Muscle of leg (tissue), 11 donors: ENCODE data around the gene SLC1A2. TPM values are rescaled to one million over a fixed set of nuclear protein-coding genes. Genes with fewer than 3 reads are reported as not detected.

Source experiments
- DNase-seq: peaks from one replicate; pipeline ENCODE4 v3.0.0; 2013
- H3K27ac ChIP-seq: one replicate; pipeline ENCODE4 v1.5.1; 2013; ENCODE audit warnings: mild to moderate bottlenecking, low read length, control low read depth
- H3K27me3 ChIP-seq: one replicate; pipeline ENCODE4 v1.6.1; 2013; ENCODE audit warnings: low read length; ENCODE audit not compliant: control insufficient read depth, insufficient read depth
- H3K36me3 ChIP-seq: one replicate; pipeline ENCODE4 v1.6.1; 2013; ENCODE audit warnings: low read length; ENCODE audit not compliant: control insufficient read depth, insufficient read depth
- H3K4me1 ChIP-seq: one replicate; pipeline ENCODE4 v1.6.1; 2013; ENCODE audit warnings: low read length; ENCODE audit not compliant: control insufficient read depth, insufficient read depth
- H3K4me3 ChIP-seq: one replicate; pipeline ENCODE4 v1.5.1; 2013; ENCODE audit warnings: low read length, control low read depth
- H3K9me3 ChIP-seq: replicated peaks from 2 replicates; pipeline ENCODE4 v1.6.1; 2013; ENCODE audit warnings: low read depth, low read length; ENCODE audit not compliant: control insufficient read depth
- WGBS: methylation state at CpG from one replicate; pipeline ENCODE4 v1.1.5; 2013; ENCODE audit warnings: missing lambda C conversion rate; ENCODE audit not compliant: insufficient coverage; 5-methylcytosine and 5-hydroxymethylcytosine counted together
- polyA plus RNA-seq, 8 donors: library from polyadenylated mRNA; unstranded; fragments of 120-200 nt; gene quantifications; one replicate each; pipeline versions ENCODE4 v1.2.1 to v1.2.3, GENCODE V29; 2013; ENCODE audit warnings: inconsistent platforms in 1 of 8, low replicate concordance in 1 of 8; ENCODE audit not compliant: insufficient read length in 8 of 8, insufficient read depth in 1 of 8
- total RNA-seq: library from RNA; stranded (reverse); fragments of 120-200 nt; gene quantifications from one replicate; pipeline ENCODE4 v1.2.4, GENCODE V29; 2013

The SLC1A2 gene
- total and polyA plus RNA-seq, 9 donors, result 0.43 to 1.6 (median 1.0) TPM

DNA sequence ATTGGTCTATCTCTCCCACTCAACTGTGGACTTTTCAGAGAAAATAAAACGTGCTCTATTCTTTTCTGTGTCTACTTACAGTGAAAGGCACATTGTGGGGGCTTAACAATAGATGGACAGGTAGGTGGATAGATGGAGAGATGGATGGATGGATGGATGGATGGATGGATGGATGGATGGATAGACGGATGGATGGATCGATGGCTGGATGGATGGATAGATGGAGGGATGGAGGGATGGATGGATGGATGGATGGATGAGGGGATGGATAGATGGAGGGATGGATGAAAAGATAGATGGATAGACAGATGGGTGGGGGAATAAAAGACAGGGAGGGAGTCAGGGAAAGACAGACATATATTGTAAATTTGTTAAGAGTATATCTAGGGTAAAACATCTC lies 14.2 kb upstream of the SLC1A2 start:
- Histone ChIP-seq H3K4me1 (no peaks in the 10 kb centered on the region), H3K27me3 (peaks cover 2% of the 10 kb centered on the region), H3K27ac (no peak overlapping the region), H3K36me3 (no peaks in the 10 kb centered on the region), H3K9me3 (no peaks in the 10 kb centered on the region), H3K4me3 (no peak overlapping the region)
- DNase-seq, result no peak
- WGBS, result 68% methylated on average over 3 of the region's 3 CpGs

DNA sequence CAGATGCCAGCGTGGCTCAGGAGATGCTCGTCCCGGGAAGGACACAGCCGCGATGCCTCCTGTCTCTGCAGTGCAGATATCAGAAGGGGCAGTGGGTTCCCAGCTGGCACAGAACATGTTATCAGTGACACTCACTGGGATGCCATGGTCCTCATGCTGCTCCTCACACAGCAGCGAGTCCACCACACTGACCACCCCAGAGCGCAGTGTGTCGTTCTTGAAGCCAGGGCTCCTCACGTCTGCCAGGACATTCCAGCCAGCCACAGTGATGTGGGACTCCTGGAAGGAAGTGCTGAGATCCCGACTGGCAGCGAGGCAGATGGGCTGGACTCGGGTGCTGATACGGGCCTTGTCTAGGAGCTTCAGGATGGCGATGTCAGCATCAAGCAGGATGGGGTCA lies 13.1 kb upstream of the SLC1A2 start:
- 97% methylated on average over 13 of the region's 14 CpGs for WGBS

DNA sequence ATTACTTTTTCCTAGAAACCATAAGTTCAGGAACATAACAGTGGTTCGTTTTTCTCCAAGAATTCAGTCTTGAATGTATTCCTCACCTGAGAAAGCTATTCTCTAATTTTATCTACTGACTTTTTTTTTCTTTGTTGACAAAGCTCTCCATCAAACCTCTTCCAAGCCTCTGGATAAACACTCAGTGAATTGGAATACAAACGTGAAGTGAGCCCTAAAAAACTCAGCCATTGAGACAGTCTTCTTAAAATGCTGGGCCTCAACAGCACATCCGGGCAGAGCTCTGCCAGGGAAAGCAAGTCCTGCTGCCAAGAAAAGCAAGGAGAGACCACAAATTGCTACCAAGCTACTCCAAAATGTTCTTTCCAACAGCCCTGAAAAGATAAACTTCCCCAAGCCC lies 7.7 kb upstream of the SLC1A2 start:
- no peaks in the 10 kb centered on the region for H3K36me3 ChIP-seq
- 47% methylated on average over 2 of the region's 3 CpGs for WGBS
- no peaks in the 10 kb centered on the region for H3K4me1 ChIP-seq
- H3K27me3 ChIP-seq, result peaks cover 8% of the 10 kb centered on the region
- H3K27ac ChIP-seq, result peak overlapping the region; percentile 54
- DNase-seq, result peak; percentile 85
- H3K4me3 ChIP-seq, result no peak overlapping the region
- H3K9me3 ChIP-seq, result no peaks in the 10 kb centered on the region

More for the DNA sequence above, 13.1 kb upstream of the SLC1A2 start:
- no peak overlapping the region for H3K4me3 ChIP-seq
- DNase-seq, result no peak
- no peak overlapping the region for H3K27ac ChIP-seq
- no peaks in the 10 kb centered on the region for H3K9me3 ChIP-seq
- H3K36me3 ChIP-seq, result no peaks in the 10 kb centered on the region
- H3K27me3 ChIP-seq, result peaks cover 2% of the 10 kb centered on the region
- no peaks in the 10 kb centered on the region for H3K4me1 ChIP-seq

DNA sequence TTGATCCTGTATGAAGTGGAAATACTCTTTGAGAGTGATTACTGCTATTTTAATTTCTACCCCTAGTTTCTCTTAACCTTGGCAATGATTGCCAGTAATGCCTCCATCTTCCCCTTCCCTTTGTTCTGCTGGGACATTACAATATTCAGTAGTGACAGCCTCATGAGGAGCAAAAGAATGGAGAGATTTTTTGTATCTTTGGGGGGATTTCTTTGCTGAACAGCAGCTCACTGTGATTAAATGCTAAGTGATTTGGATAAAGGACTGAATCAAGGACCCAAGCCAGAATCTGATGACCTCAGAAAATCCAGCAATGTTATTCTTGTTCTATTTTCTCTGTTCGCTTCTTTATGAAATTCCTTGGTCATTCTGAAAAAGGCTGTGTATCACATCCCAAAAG lies 7.0 kb upstream of the SLC1A2 start:
- no CpG with 5 or more reads among the region's 1 CpG for WGBS
- H3K4me1 ChIP-seq, result no peaks in the 10 kb centered on the region
- H3K27me3 ChIP-seq, result peaks cover 15% of the 10 kb centered on the region
- peak overlapping the region; percentile 69 for H3K27ac ChIP-seq
- H3K36me3 ChIP-seq, result no peaks in the 10 kb centered on the region
- H3K9me3 ChIP-seq, result no peaks in the 10 kb centered on the region
- no peak overlapping the region for H3K4me3 ChIP-seq
- peak; percentile 60 for DNase-seq

DNA sequence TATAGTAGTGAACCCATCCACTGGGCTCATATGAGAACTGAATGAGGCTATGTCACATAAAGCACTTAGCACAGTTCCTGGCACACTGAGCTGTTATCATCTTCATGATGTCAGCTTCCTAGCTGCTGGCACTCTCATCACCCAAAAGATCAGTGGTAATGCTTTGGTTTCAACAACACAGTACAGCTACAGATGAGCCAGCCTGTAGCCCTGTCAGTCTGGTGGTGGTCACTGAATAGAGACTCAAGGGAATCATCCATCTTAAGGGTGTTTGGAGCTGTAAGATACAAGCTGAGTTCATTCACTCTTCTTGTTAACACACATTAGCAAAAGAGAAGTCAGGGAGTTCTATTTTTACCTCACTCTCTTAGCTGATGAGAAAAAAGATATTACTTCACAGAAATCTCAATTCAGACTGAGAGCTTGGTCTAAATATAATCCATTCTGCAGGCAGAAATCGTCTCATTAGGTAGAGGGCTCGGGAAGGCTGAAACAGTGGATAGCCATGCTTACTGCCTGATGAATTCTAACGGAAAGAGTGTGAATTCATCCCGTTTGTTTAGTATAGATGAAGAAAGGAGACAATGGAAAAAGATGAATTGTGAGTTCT lies 6.3 kb upstream of the SLC1A2 start:
- H3K36me3 ChIP-seq, result no peaks in the 10 kb centered on the region
- H3K27ac ChIP-seq, result peak overlapping the region; percentile 17
- peak; percentile 33 for DNase-seq
- H3K4me1 ChIP-seq, result no peaks in the 10 kb centered on the region
- no peak overlapping the region for H3K4me3 ChIP-seq
- no peaks in the 10 kb centered on the region for H3K9me3 ChIP-seq
- WGBS, result 67% methylated on average over 1 of the region's 4 CpGs
- peaks cover 18% of the 10 kb centered on the region for H3K27me3 ChIP-seq

DNA sequence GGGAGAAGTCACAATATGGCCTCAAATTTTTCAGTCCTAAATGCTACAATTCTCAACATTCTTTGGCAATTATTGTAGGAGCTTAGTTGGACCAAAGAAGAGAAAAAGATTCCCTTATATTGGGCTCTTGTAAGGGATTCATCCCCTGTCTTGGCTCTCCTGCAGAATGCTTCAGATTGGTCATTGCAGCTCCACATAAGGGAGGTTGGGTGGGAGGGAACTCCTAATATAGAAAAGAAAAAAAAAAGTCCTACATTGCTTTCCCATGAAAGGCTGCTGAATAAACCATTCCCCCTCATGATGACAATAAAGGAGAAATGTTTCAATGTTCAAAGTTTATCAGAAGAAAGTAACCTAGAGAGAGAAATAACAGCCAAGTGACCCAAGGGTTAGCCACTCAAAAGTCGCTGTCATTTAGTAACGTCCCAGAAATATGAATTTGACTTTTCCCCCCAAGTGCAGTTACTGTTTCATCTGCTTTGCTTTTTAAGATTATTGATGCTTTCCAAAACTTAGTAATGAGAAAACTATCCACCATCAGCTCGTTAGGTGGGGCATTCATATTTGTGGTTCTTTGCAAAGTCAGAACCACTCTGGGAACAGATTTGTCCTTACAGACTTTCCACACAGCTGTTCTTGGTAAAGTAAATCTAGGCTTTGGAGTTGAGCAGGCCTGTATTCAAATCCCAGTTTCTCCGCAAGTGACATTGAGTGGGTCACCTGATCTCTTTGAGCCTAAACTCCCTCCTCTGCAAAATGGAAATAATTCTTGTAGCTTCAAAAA lies 5.0 kb upstream of the SLC1A2 start:
- WGBS, result no CpG with 5 or more reads among the region's 4 CpGs
- no peak overlapping the region for H3K4me3 ChIP-seq
- DNase-seq, result peak; percentile 28
- H3K4me1 ChIP-seq, result peaks cover 11% of the 10 kb centered on the region
- H3K27ac ChIP-seq, result no peak overlapping the region
- no peaks in the 10 kb centered on the region for H3K36me3 ChIP-seq
- no peaks in the 10 kb centered on the region for H3K9me3 ChIP-seq
- H3K27me3 ChIP-seq, result peaks cover 31% of the 10 kb centered on the region

DNA sequence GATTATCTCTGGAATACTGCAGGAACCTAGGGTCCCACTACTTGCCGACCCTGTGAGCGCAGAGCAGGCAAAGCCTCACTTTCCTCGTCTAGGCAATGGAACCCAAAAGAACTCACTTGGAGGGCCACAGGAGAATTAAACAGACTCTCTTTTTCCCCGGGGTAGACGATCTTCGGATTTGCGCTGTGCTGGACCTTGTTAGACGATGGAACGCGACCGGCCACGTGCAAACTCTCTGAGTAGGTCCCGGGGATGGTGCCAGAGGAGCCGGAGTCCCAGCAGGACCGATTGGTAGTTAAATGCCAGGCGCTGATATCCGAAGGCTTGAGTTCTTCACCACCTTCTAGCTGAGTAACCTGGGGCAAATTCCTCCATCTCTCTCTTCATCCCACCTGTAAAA lies 1.0 kb upstream of the SLC1A2 start:
- Histone ChIP-seq H3K4me1 (peaks cover 20% of the 10 kb centered on the region), H3K27me3 (peaks cover 57% of the 10 kb centered on the region), H3K27ac (no peak overlapping the region), H3K36me3 (no peaks in the 10 kb centered on the region), H3K9me3 (no peaks in the 10 kb centered on the region), H3K4me3 (peak overlapping the region; percentile 42)
- DNase-seq, result no peak
- 15% methylated on average over 13 of the region's 17 CpGs for WGBS

DNA sequence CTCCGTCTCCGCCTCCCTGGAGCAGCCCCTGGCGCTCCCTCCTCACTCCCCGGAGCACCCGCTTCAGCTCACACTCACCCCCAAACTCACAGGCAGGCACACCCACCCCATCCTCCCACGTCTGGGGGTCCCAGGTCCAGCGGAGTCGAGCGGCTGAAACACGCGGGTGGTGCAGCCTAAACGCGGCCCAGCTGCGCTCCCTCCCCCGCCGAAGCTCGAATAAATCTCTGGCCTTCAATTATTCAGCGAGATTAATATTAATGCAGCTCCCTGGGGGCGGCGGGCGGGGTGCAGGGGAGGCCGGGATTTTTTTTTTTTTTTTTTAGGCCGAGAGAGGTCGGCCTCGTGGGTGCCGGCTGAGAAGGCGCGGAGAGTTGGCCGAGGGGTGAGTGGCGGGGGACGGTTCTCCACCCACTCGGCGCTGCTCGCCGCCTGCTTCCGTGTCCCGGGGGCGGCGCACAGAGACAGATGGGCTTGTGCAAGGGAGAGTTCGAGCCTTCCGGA lies 524 bp upstream of the SLC1A2 start:
- Histone ChIP-seq H3K27ac (no peak overlapping the region), H3K27me3 (peaks cover 59% of the 10 kb centered on the region), H3K4me3 (peak overlapping the region; percentile 42), H3K36me3 (no peaks in the 10 kb centered on the region), H3K4me1 (peaks cover 20% of the 10 kb centered on the region), H3K9me3 (no peaks in the 10 kb centered on the region)
- WGBS, result 0% methylated on average over 31 of the region's 41 CpGs
- peak; percentile 22 for DNase-seq

DNA sequence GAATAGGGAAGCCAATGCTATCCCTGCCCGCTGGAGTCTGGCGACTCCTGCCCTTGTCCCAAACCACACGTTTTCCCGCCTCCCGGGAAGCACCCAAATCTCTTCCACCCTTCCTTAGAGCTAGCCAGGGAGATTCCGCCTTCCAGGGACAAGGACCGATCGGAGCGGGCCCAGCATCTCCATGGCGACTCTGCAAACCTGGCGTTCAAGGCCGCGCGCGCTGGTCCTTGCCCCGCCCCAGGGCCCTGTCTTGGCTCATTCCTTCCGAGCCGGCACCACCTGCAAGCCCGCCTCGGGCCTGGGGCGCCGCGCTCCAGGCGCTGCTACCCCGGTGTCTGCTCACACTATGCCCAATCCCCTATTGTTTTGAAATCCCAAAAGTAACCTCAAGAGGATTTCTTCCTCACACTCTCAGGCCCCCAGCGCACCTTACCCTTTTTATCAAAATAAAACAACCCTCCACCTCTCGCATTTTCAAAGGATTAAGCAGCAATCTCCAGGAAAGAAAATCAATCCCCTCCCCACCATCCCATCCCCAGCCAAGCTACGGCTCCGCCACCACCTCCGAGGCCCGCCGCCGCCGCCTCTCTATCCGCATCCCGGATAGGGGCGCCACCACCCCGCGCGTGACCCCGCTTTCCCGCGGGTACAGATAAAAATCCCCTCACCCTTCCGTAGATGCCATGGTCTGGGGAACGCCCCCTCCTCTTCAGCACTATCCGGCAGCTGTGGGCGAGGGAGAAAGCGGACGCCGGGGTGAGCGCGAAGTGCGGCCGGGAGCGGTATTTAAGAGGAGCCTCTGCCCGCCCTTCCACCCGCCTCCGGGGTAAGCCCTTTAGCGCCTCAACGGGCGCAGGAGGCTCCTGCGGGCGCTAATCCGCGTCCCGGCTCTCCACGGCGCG lies 825 bp downstream of the SLC1A2 start:
- WGBS, result 1% methylated on average over 65 of the region's 69 CpGs
- Histone ChIP-seq H3K27ac (no peak overlapping the region), H3K27me3 (peaks cover 62% of the 10 kb centered on the region), H3K9me3 (no peaks in the 10 kb centered on the region), H3K4me1 (peaks cover 20% of the 10 kb centered on the region), H3K36me3 (no peaks in the 10 kb centered on the region), H3K4me3 (peak overlapping the region; percentile 42)
- DNase-seq, result peak; percentile 27

DNA sequence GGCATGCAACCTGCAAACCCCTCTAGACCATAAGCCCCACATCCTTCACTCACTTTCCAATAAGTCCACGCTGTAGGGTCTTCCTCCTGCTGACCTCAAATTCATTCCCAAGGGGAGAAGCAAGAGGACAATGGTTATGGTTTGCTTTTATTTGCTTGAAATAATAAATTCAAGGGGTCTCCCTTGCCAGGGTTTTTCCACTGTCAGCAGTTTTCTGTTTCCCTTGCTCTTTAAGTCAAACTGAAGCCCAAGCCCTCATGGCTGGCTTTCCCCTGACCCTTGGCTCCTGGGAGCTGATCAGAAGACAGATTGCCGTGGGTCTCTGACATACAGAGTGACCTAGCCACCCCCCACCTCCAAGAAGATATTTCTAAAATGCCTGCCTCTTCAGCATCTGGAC lies 3.9 kb downstream of the SLC1A2 start:
- Histone ChIP-seq H3K9me3 (no peaks in the 10 kb centered on the region), H3K27ac (no peak overlapping the region), H3K27me3 (peaks cover 49% of the 10 kb centered on the region), H3K4me3 (no peak overlapping the region), H3K4me1 (peaks cover 20% of the 10 kb centered on the region), H3K36me3 (no peaks in the 10 kb centered on the region)
- WGBS, result 11% methylated on average over 1 of the region's 2 CpGs
- DNase-seq, result no peak
